MV-4-11 (cell line): ENCODE data around the gene KRTAP10-4.
"Not testable (repeated sequence)": the region's sequence is repeated elsewhere in the genome, so short reads cannot be mapped to it uniquely, and the experiment has no call there.

Experiments
- DNase-seq: peaks from one replicate; lab custom pipeline; 2025; lab: John Stamatoyannopoulos, UW

KRTAP10-4 gene, protein sequence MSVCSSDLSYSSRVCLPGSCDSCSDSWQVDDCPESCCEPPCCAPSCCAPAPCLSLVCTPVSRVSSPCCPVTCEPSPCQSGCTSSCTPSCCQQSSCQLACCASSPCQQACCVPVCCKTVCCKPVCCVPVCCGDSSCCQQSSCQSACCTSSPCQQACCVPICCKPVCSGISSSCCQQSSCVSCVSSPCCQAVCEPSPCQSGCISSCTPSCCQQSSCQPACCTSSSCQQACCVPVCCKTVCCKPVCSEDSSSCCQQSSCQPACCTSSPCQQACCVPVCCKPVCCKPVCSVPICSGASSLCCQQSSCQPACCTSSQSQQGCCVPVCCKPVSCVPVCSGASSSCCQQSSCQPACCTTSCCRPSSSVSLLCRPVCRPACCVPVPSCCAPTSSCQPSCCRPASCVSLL

DNA sequence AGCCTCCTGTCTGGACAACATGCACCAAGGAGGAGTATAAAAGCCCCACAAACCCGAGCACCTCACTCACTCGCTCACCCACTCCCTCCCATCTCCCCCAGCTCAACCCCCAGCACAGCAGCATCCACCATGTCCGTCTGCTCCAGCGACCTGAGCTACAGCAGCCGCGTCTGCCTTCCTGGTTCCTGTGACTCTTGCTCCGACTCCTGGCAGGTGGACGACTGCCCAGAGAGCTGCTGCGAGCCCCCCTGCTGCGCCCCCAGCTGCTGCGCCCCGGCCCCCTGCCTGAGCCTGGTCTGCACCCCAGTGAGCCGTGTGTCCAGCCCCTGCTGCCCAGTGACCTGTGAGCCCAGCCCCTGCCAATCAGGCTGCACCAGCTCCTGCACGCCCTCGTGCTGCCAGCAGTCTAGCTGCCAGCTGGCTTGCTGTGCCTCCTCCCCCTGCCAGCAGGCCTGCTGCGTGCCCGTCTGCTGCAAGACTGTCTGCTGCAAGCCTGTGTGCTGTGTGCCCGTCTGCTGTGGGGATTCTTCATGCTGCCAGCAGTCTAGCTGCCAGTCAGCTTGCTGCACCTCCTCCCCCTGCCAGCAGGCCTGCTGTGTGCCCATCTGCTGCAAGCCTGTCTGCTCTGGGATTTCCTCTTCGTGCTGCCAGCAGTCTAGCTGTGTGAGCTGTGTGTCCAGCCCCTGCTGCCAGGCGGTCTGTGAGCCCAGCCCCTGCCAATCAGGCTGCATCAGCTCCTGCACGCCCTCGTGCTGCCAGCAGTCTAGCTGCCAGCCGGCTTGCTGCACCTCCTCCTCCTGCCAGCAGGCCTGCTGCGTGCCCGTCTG lies at the start of gene KRTAP10-4:
TSS of gene KRTAP10-4 (plus strand) at position 100 of the 827 bp plus-strand sequence. CDS start at position 130, 30 bp downstream.
- DNase-seq = not testable (repeated sequence)

DNA sequence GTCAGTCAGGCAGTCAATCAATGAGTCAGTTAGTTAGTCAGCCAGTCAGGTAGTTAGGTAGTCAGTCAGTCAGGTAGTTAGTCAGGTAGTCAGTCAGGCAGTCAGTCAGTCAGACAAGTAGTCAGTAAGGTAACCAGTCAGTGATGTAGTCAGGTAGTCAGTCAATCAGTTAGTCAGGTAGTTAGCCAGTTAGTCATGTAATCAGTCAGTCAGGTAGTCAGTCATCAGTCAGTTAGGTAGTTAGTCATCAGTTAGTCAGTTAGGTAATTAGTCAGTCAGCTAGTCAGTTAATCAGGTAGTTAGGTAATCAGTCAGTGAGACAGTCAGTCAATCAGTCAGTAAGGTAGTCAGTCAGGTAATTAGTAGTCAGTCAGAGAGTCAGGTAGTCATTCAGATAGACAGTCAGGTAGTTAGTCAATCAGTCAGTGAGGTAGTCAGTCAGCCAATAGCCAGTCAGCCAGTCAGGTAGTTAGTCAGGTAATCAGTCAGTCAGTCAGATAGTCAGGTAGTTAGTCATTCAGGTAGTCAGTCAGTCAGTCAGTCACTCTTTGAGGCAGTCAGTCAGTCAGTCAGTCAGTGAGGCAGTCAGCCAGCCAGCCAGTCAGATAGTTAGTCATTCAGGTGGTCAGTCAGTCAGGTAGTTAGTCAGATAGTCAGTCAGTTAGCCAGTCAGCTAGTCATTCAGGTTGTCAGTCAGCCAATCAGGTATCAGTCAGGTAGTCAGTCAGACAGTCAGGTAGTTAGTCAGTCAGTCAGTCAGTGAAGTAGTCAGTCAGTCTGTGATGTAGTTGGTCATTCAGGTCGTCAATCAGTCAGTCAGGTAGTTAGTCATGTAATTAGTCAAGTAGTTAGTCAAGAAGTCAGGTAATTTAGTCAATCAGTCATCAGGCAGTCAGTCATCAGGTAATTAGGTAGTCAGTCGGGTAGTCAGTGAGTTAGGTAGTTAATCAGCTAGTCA lies 48.8 kb upstream of the KRTAP10-4 start:
- no peak for DNase-seq

DNA sequence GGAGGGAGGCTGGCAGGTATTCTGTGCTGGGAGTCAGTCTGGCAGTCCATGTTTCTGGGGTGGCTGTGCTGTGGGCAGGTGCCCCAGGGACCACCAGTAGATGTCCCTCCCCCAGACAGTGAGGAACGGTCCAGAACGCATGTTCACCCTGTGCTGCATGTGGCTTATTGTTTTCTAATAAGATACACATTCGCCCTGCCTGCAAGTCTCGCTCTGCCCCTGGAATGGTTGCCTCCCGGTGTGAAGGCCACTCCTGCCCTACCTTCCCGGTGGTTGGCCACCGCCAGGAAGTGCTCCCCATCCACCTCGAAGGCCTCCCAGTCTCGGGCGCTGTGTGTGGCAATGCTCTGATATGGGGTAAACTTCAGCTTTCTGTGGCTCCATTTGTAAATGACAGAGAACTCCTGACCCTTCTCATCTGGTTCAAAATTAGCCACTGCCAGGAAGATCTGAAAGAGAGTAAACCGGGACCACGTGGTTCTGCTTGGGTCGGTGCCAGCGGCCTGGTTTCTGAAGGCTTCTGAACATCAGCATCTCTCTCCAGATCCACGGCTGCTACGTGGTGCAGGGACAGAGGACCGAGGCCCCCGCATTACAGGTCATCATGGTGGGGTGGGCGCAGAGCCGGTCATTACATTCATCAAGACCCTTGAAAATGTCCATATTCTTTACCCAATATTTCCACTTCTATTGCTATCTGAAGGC lies 48.0 kb upstream of the KRTAP10-4 start:
- no peak for DNase-seq

DNA sequence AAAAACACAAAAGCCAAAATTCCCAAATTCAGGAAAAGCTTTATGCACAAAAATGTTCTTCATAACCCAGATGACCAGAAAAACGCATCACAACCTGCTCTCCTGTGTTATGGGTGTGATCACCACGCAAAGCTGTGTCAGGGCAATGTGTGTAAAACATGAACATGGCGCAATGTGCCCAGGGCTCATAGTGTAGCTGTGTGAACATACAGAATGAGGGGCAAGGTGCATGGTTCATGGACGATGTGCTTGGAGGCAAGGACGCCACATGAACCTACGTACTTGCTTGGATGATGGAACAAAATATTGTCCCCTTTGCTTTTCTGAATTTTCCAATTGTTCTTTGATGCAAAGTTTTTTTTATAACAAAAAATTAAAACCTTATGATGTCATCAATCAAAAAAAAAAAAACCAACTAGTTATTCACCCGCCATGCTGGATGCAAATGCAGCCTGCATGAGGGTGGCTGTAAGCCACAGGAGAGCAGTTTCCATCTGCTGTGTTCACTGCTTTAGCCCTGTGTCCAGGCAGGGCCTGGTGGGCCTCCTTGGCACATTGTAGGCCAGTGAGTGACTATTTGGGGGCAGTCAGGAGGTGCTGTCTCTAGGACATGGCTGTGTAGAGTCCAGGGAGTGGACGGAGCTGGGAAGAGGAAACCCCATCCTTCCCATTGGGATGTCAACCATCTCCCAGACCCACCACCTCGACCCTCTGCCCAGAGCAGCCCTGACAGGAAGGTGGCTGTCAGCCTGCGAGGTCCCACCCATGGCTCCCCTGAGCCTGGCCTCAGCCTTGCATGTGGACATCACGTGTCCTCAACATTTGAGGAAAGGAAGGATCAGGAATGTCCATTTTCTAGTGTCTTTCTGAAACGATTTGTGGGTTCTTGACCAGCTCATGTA lies 47.2 kb upstream of the KRTAP10-4 start:
- no peak for DNase-seq

DNA sequence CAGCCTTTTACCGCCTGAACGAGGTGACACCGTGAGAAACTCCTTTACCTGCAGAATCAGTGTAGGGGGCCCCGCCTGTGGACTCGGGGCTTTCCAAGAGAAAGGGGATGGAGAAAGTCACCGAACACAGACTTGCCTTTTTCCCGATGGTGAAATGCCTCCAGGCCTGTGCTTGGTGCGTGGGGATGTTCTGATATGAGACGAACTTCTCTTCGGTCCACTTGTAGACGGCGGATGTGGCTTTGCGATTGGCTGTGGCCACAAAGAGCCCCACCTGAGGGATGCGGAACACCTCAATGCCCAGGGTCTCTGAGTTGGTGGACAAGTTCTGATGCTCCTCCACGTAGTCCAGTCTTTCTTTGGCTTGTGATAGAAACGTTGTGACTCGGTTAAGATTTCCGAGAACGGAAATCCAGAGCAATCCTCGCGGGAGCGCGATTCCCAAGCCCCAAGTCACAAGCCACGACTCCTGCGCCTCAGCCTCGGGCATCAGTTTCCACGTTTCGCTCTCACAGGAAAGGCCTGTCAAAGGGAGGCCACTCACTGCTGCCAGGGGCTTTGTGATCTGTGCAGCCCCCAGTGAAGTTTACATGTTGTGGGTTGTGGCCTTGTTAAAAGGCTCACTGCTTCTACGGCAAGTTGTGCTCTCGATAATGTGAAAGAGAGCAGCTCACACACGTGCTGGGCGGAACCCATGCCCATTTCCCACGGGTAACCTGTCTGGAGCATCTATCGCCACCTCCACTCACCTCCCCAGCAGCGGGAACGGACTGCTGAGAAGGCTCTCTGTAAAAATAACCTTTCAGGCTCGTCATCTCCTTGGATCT lies 46.2 kb upstream of the KRTAP10-4 start:
- DNase-seq = no peak

DNA sequence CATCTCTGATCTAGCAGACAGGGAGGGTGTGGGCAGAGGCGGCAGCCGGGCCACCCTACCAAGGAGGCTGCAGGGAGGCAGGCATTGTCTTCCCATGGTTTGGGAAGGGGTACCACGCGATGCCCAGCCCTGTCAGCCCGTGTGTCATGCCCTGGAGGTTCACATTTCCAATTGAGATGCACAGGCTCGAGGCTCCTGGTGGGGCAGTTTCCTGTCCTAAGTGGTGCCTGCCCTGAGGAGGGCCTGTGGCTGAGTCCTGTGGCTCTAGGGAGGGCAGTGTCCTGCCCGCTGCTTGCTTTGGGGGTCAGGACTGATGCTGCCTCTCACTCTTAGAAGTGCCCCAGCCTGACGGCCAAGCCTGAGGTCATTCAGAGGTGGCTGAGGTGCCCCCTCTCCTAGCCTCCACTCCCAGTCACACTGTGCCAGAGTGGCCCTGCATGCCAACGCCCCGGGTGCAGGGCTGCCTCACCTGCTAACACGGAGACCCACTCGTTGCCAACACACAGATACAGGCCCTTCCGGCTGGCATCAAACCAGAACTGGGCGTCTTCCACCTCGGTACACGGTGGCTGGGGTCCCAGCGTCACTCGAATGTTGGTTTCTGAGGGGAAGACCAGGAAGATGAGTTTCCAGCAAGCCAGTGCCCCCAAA lies 45.4 kb upstream of the KRTAP10-4 start:
- no peak for DNase-seq

DNA sequence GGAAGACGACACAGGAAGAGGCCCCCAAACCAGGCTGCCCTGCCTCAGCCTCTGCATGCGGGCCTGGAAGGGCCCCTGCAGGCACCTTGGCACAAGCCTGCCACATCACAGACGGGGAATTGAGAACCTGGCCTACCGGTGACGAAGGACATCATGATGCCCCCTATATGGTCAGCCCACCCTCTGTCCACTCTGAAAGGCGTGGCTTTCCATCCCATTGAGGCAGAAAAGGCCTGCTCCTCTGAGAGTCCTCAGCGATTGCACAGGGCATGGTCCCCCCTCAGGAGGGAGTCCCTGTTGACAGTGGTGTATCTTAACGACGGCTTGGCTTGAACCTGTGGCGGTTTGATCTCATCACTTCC lies 44.9 kb upstream of the KRTAP10-4 start:
- DNase-seq = no peak

DNA sequence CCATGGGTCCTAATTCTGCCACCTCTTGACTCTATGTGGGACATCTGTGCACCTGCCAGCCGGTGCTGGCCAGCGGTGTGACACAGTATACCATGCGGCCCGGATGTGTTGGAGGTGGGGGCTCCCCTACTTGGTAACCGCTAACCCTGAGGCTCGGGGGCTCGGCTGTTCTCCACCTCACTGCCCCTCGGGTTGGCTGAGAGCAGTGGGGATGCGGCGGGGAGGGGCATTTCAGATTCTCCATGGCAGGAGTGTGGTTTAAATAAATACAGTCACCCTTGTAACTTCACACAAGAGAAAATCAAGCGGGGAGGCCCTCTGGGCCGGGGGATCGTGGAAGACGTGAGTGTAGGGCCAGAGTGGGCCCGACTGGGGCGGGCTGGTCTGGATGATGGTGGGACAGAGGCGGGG lies 44.5 kb upstream of the KRTAP10-4 start:
- DNase-seq = no peak

DNA sequence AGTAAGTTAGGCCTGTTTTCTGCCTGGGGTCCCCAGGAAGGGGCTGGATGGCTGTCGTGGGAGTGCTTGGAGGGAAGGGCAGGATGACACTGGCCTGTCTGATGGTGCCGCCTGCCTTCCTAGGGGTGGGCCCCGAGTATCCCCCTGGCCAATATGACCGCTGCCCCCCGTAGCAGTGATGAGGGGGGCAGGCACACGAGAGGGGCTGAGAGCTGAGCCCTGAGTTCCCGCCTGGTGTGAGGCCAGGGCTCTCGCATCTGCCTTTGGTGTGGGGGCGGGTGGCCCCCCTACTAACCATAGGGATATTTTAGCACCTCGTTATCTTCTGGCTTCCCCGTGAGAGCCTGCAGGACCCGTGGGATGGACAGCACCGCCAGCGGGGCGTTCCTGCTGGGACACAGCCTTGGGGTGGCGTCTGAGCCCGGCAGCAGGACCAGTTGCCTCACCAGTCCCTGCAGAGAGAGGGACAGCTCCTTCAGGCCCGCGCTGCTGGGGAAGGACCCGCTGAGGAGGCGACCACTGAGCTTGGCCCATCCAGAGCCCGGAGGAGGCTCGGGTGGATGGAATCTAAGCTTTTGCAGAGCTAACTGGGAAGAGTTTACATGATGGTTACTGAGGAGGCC lies 43.9 kb upstream of the KRTAP10-4 start:
- no peak for DNase-seq

DNA sequence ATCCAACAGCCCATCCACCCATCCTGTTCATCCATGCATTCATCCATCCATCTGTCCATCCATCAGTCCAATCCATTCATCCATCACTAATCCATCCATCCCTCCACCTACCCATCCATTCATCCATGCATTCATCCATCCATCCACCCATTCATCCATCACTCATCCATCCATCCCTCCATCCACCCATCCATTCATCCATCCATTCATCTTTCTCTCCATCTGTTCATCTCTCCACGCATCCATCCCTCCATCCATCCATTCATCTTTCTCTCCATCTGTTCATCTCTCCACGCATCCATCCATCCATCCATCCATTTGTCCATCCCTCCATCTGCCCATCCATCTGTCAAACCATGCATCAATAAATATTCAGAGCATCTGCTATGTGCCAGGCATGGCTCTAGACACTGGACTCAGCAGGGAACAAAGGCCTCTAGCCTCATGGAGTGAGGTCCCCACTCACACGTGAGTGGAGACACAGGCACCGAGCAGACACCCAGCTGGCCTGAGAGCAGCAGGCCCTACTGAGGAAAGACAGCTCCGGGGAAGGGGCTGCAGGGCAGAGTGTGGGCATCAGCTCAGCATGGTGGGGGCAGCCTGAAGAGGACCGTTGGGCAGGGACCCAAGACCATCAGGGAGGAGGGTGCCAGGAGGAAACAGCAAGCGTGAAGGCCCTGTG lies 43.2 kb upstream of the KRTAP10-4 start:
- no peak for DNase-seq

DNA sequence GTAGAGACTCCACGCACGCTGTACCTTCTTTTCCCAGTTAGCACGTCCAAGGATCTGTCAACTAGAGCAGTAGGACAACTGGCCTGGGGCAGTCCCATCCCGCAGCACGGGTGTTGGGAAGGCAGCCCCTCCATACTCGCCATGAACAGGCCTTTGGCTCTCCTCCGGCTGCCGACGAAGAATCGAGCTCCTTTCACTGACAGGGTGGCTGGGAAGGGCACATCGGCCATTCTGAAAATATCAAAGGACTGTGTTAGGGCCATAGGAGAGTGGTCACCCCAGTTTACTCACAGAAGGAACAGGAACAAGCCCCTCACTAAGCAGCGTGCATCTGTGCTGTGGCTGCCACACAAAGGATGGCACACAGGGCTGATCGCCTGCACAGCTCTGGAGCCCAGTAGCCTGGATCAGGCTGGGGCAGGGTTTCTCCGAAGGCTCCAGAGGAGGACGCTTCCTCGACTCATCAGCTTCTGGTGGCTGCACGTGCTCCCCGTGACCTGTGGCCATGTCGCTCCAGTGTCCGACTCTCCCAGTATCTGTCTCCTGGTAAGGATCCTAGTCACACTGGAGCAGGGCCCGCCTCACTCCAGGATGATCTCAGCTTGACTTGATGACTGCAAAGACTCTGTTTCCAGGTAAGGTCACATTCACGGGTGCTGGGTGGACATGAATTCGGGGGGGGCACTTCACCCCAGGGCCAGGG lies 42.5 kb upstream of the KRTAP10-4 start:
- DNase-seq = no peak

DNA sequence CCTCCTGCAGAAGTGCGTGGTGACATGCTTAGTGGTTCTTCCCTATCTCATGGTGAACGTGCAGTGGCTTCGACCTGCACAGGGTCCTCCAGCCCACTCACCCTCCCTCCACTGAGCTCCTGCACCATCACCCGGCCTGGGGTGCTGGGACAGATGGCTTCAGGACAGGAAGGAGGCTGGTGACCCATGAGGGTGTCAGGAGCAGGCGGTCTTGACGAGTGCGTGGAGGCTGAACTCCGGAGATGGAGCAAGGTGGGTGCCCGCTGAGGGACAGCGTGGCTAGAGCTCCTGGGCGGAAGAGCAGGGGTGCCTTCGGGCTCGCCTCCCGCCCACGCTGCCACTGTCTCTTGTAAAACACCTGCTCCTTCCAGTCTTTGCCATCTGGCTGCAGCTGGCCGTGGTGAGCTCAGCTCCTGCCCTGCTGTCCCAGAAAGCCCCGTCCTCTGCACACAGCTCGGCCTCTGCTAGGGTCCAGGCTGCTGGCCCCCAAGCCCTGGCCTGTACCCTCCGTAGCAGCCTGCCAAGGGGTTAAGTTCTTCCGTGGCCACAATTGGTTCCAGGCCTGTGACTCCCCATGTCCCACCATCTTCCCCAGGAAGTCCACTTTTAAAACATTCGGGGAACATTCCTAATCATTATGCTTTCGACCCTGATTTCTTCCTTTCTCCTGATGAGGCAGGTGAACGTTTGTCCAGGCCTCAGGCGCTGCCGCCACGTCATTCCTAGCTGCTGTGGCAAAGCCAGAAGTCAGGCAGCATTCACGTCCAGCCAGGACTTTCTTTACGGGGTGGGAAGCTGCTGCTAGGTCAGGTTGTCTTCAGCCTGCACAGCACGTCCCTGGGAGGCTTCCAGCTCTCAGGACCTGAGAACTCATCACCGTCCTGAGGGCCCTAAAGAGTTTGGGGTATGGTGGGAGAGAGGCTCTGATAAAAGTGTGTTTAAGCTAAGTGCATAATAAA lies 41.6 kb upstream of the KRTAP10-4 start:
- no peak for DNase-seq

DNA sequence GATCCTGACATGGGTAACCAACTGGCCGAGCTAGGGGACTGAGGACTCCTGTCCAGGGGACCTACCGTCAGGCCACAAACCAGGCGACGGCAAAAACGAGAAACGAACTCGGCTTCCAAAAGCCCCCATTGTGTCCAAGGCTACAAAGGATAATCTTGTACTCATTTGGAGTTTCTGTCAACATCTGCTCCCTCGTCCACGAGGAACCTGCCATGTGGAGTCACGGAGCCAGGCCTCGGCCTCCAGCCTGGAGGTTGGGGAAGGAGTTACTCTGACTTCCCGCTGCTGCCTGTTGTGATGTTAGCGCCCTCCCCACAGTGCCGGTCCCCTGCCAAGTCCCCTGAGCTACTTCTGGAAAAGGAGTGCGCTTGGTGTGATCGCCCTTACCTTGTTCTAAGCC lies 40.8 kb upstream of the KRTAP10-4 start:
- DNase-seq = no peak

DNA sequence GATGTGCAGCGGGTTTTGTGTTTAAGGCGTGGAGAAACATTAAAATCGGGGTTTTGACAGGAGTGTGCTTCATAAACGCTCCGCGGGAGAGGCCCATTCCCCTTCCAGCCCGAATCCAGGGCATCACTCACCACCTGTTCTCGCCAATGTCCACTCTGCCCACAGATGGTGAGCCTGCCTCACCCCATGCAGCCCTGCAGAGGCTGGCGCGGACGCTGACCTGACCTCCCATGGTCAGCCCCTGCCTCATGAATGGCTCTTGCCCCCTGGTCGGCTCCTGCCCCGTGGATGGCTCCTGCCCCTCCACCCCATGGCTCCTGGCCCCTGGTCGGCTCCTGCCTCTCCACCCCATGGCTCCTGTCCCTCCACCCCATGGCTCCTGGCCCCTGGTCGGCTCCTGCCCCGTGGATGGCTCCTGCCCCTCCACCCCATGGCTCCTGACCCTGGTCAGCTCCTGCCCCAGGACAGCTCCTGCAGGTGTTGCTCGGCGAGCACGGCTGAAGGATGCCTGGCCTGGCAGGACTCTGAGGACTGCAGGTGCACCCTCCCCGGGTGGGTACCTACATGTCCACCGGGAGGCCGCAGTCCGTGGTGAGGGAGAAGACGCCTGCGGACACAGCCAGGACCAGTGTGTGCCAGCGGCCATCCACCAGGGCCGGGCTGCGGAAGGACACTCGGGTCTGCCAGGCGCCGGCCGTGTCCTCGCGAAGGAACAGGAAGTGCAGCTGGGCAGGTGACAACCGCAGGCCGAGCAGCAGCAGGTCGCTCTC lies 40.2 kb upstream of the KRTAP10-4 start:
- no peak for DNase-seq

DNA sequence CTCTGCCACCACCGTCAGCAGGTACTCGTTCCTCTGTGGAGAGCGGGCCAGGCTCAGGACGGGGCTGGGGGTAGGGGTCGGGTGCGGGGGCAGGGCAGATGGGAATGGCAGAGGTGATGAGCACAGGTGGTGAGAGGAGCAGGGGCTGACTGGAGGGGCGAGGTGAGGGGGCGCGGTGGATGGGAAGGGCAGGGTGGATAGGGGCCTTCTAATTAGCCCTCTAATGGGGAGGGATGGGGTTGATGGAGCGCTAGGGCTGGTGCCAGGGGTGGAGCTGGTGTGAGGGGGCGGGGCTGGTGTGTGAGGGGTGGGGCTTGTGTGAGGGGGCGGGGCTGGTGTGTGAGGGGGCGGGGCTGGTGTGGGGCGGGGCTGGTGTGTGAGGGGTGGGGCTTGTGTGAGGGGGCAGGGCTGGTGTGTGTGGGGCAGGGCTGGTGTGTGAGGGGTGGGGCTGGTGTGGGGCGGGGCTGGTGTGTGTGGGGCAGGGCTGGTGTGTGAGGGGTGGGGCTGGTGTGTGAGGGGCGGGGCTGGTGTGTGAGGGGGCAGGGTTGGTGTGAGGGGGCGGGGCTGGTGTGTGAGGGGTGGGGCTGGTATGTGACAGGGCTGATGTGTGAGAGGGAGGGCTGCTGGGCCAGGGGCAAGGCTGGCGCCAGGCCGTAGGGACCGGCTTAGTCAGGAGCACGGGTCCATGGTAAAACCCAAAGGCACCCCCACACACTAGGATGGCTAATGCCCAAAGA lies 39.5 kb upstream of the KRTAP10-4 start:
- no peak for DNase-seq
